ENCODE data around the gene IDUA. TPM values are rescaled to one million over a fixed set of nuclear protein-coding genes. Genes with fewer than 3 reads are reported as not detected.

Gene IDUA
- polyA plus RNA-seq, 3 donors: 6.4 to 64.4 (median 8.5) TPM

DNA sequence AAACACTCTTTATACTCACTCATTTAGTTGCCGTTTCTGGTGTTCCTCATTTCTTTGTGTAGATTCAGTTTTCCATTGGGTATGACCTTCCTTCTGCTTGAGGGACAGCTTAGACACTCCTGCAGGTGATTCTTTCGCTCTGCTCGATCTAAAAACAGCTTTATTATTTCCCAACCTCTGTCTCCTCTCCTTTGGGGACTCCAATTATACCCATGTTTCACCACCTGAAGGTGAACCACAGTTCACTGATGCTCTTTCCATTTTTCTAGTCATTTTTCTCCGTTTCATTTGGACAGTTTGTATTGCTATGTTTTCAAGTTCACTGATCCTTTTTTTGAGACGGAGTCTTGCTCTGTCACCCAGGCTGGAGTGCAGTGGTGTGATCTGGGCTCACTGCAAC lies 20.0 kb downstream of the IDUA start:
- no peaks in the 10 kb centered on the region for H3K36me3 ChIP-seq (replicated peaks in 1 of 2; ENCODE audit: control insufficient read depth in 1 of 2, insufficient read depth in 2 of 2, low read length in 2 of 2)
- Mint-ChIP-seq H3K27ac (peak overlapping the region in 1 of 7 donors; percentile 66), H3K9me3 (peaks cover 6 to 34% (median 15%) of the 10 kb centered on the region in 7 donors), H3K4me1 (peaks cover 16% of the 10 kb centered on the region), H3K36me3 (peaks cover 0 to 2% of the 10 kb centered on the region in 2 donors), H3K27me3 (ENCODE audit: low read depth in 3 of 3) (peaks cover 47 to 70% (median 48%) of the 10 kb centered on the region in 3 donors), H3K4me3 (peak overlapping the region in 1 of 2 donors; percentile 67)
- H4K20me1 ChIP-seq (ENCODE audit: insufficient read depth, low read length): peaks cover 9% of the 10 kb centered on the region
- H3K4me3 ChIP-seq (replicated peaks in 1 of 3; ENCODE audit: low read depth in 2 of 3, low read length in 3 of 3): no peak overlapping the region
- H3K4me2 ChIP-seq (replicated peaks; ENCODE audit: extremely low read depth, low read length, poor library complexity, severe bottlenecking): no peak overlapping the region
- H3K9ac ChIP-seq (ENCODE audit: insufficient read depth, low read length, poor library complexity, severe bottlenecking): no peak overlapping the region
- H3K27me3 ChIP-seq (ENCODE audit: control insufficient read depth in 2 of 2, insufficient read depth in 2 of 2, low read length in 2 of 2): peaks cover 11 to 59% of the 10 kb centered on the region in 2 donors
- no peaks in the 10 kb centered on the region for H3K79me2 ChIP-seq (ENCODE audit: insufficient read depth, low read length)
- no peak overlapping the region for H2AFZ ChIP-seq (ENCODE audit: insufficient read depth, low read depth, low read length, poor library complexity, severe bottlenecking)
- peaks cover 23 to 35% of the 10 kb centered on the region in 2 donors for H3K4me1 ChIP-seq (ENCODE audit: control insufficient read depth in 1 of 2, insufficient read depth in 2 of 2, low read length in 2 of 2)
- WGBS (ENCODE audit: insufficient coverage): 100% methylated on average over 1 of the region's 5 CpGs
- peaks cover 0 to 9% of the 10 kb centered on the region in 2 donors for H3K9me3 ChIP-seq (replicated peaks in 1 of 2; ENCODE audit: control insufficient read depth in 1 of 2, insufficient read depth in 1 of 2, low read length in 2 of 2)
- intact Hi-C loops (cut with micrococcal nuclease): loop anchor here (5.0 to 10.0 kb wide), 3 partner anchors 35 to 578 kb away; partner anchors contain the start of genes DGKQ (in 1 of the 2) and UVSSA (in 1 of the 2)
- TF ChIP-seq, protein P1, sequence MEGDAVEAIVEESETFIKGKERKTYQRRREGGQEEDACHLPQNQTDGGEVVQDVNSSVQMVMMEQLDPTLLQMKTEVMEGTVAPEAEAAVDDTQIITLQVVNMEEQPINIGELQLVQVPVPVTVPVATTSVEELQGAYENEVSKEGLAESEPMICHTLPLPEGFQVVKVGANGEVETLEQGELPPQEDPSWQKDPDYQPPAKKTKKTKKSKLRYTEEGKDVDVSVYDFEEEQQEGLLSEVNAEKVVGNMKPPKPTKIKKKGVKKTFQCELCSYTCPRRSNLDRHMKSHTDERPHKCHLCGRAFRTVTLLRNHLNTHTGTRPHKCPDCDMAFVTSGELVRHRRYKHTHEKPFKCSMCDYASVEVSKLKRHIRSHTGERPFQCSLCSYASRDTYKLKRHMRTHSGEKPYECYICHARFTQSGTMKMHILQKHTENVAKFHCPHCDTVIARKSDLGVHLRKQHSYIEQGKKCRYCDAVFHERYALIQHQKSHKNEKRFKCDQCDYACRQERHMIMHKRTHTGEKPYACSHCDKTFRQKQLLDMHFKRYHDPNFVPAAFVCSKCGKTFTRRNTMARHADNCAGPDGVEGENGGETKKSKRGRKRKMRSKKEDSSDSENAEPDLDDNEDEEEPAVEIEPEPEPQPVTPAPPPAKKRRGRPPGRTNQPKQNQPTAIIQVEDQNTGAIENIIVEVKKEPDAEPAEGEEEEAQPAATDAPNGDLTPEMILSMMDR (IDR thresholded peaks at IDR 0.05): no peak
- no peak for DNase-seq
- H3K27ac ChIP-seq (ENCODE audit: low read depth in 1 of 2, low read length in 2 of 2): no peak overlapping the region

DNA sequence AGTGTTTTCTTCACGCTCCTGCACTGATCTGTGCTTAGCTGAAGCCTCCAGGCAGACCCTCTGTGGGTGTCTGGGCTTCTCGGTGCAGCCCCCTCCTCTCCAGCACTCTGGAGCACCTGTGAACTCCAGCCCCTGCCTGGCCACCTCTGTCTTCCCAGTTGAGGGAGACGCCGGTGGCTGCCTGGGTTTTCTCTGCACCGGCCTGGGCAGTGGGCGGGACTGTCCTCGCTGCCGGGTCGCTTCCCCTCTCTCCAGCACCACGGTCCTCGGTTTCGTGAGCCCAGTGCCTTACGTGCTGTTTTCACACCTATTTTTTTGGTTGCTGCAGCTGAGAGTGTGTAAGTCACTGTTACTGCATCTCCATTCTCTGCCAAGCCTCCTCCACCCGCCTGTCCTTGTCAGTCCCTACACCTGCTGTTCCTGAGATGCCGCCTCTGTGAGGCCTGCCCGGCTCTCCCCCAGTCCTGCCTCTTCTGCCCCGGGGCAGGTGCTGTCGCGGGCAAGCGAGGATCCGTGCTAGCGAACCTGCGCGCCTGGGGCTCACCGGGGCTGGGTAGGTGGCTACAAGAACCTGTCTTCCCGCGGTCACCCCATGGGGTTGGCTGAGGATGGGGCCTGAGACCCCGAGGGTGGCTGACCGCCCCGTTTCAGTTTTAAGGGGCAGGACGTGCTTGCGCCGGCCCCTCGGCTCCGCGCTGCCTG lies 22.1 kb downstream of the IDUA start:
- Histone ChIP-seq H3K9me3 (replicated peaks in 1 of 2; ENCODE audit: control insufficient read depth in 1 of 2, insufficient read depth in 1 of 2, low read length in 2 of 2) (peaks cover 0 to 9% of the 10 kb centered on the region in 2 donors), H3K79me2 (ENCODE audit: insufficient read depth, low read length) (no peaks in the 10 kb centered on the region), H3K4me2 (replicated peaks; ENCODE audit: extremely low read depth, low read length, poor library complexity, severe bottlenecking) (peak overlapping the region; percentile 87), H3K27me3 (ENCODE audit: control insufficient read depth in 2 of 2, insufficient read depth in 2 of 2, low read length in 2 of 2) (peaks cover 4 to 59% of the 10 kb centered on the region in 2 donors), H2AFZ (ENCODE audit: insufficient read depth, low read depth, low read length, poor library complexity, severe bottlenecking) (peak overlapping the region; percentile 94), H3K9ac (ENCODE audit: insufficient read depth, low read length, poor library complexity, severe bottlenecking) (peak overlapping the region; percentile 69), H4K20me1 (ENCODE audit: insufficient read depth, low read length) (peaks cover 3% of the 10 kb centered on the region), H3K4me3 (replicated peaks in 1 of 3; ENCODE audit: low read depth in 2 of 3, low read length in 3 of 3) (peak overlapping the region; percentile 65 to 81 (median 72)), H3K36me3 (replicated peaks in 1 of 2; ENCODE audit: control insufficient read depth in 1 of 2, insufficient read depth in 2 of 2, low read length in 2 of 2) (no peaks in the 10 kb centered on the region), H3K27ac (ENCODE audit: low read depth in 1 of 2, low read length in 2 of 2) (no peak overlapping the region), H3K4me1 (ENCODE audit: control insufficient read depth in 1 of 2, insufficient read depth in 2 of 2, low read length in 2 of 2) (peaks cover 23 to 43% of the 10 kb centered on the region in 2 donors)
- intact Hi-C loops (cut with micrococcal nuclease): loop anchor here (5.0 to 10.0 kb wide), 3 partner anchors 37 to 576 kb away; partner anchors contain the start of genes DGKQ (in 1 of the 2) and UVSSA (in 1 of the 2)
- WGBS (ENCODE audit: insufficient coverage): 3% methylated on average over 30 of the region's 36 CpGs
- peaks cover 39 to 62% (median 40%) of the 10 kb centered on the region in 3 donors for H3K27me3 Mint-ChIP-seq (ENCODE audit: low read depth in 3 of 3)
- peaks cover 0 to 2% of the 10 kb centered on the region in 2 donors for H3K36me3 Mint-ChIP-seq
- peak overlapping the region in 4 of 7 donors; percentile 16 to 69 (median 52) for H3K27ac Mint-ChIP-seq
- H3K4me3 Mint-ChIP-seq: peak overlapping the region; percentile 77 to 91
- TF ChIP-seq, protein P1 (IDR thresholded peaks at IDR 0.05): no peak
- peak; percentile 9 to 25 (median 23) for DNase-seq
- peaks cover 16% of the 10 kb centered on the region for H3K4me1 Mint-ChIP-seq
- peaks cover 6 to 30% (median 15%) of the 10 kb centered on the region in 7 donors for H3K9me3 Mint-ChIP-seq
